Epithelial cell of esophagus (primary cell): ENCODE results near the gene PCDH17.

Experiments used
- DNase-seq: peaks from one replicate; pipeline ENCODE4 v3.0.0; 2010; ENCODE audit warnings: low read depth
- H3K4me3 ChIP-seq: 2 replicates; pipeline ENCODE4 v1.5.1; 2011; ENCODE audit warnings: mild to moderate bottlenecking, low read length, control low read depth
- TF ChIP-seq, protein P1 (sequence below): IDR thresholded peaks from 2 replicates; pipeline ENCODE4 v1.5.1; 2011; ENCODE audit warnings: low read depth, mild to moderate bottlenecking, low read length, control low read depth, inconsistent platforms; ENCODE audit not compliant: insufficient read depth; ENCODE audit errors: missing control alignments

Gene PCDH17

DNA sequence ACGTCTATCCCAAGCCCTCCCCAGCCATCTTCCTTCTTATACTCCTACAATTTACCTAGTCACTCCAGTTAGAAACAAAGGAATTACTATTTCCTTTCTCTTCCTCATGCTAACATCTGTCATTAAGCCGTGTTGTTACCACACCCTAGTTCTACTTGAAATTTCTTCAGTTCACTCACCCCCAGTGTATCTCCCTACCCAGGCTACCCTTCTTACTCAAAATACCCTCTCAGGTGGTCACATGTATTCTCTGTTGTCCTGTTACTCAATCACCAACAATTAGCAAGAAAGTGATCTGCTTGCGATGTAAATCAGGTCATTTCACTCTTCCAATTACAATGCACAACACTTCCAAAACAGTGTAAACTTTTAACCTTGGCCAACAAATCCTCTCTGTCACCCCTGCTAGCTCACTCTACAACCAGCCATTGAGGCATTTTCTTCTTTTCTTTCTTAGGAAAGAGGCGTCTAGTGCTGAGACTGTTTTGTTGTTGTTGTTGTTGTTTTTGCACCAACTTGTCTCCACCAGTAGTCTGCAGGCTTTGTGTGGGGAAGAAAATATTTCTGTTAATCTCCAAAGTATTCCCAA lies 50.7 kb downstream of the PCDH17 start:
- no peak for DNase-seq
- TF ChIP-seq, protein P1, sequence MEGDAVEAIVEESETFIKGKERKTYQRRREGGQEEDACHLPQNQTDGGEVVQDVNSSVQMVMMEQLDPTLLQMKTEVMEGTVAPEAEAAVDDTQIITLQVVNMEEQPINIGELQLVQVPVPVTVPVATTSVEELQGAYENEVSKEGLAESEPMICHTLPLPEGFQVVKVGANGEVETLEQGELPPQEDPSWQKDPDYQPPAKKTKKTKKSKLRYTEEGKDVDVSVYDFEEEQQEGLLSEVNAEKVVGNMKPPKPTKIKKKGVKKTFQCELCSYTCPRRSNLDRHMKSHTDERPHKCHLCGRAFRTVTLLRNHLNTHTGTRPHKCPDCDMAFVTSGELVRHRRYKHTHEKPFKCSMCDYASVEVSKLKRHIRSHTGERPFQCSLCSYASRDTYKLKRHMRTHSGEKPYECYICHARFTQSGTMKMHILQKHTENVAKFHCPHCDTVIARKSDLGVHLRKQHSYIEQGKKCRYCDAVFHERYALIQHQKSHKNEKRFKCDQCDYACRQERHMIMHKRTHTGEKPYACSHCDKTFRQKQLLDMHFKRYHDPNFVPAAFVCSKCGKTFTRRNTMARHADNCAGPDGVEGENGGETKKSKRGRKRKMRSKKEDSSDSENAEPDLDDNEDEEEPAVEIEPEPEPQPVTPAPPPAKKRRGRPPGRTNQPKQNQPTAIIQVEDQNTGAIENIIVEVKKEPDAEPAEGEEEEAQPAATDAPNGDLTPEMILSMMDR, result no peak

DNA sequence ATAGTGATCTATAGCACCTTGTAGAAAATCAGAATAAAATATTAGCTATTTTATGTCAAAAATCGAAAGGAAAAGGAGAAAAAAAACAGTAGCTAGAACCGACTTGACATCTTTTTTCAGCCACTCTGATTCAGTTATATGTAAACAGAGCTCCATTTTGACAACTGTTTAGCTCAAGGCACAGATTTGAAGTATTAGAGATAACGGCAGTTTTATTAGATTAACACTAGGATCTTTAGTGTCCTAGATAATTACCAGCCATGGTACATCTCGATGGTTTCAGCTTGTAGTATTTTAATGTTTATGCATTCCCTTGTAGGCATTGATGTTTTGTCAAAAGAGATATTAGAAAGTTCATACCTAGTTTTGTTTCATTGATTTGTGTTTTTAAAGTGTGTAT lies 67.3 kb downstream of the PCDH17 start:
- no peak for DNase-seq
- no peak overlapping the region for H3K4me3 ChIP-seq

More for the DNA sequence above, 50.7 kb downstream of the PCDH17 start:
- H3K4me3 ChIP-seq, result no peak overlapping the region

DNA sequence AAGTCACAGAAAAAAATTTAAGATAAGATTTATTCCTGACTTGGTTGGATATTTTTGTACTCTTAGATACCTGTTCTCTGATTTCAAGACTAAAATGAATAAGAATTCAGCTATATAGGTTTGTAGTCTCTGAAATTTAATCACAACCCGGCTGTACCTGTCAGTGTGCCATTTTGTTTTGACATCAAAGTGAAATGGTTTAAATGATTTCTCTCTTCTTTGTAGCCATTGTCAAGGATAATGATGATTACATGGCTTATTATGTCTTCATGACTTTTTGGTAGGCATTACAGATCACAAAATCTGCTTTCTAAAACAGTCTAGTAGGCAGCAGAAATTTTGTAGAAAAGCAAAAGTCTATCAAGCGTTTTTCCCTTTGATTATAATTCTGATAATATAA lies 72.5 kb downstream of the PCDH17 start:
- no peak overlapping the region for H3K4me3 ChIP-seq
- DNase-seq, result no peak
- TF ChIP-seq, protein P1, result no peak

More for the DNA sequence above, 67.3 kb downstream of the PCDH17 start:
- TF ChIP-seq, protein P1, result no peak

DNA sequence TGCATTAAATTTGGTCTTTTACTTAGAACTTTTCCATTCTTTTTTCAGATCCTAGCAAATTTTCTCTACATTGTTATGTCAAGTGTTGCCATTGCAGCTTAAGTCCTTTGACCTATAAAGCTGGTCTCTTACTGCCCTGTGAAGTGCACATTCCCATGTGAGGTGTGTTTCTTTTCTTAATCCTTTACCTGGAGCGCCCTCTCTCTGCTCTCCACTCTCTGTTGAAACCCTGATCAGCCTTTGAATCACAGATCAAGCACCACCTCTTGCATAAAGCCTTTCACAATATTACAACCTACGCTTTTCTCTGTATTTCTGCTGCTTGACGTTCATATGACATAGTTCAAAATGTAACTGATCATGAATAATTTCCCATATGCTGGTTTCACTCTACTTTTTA lies 84.8 kb downstream of the PCDH17 start:
- TF ChIP-seq, protein P1, result peak; percentile 16
- H3K4me3 ChIP-seq, result no peak overlapping the region
- DNase-seq, result peak; percentile 18

DNA sequence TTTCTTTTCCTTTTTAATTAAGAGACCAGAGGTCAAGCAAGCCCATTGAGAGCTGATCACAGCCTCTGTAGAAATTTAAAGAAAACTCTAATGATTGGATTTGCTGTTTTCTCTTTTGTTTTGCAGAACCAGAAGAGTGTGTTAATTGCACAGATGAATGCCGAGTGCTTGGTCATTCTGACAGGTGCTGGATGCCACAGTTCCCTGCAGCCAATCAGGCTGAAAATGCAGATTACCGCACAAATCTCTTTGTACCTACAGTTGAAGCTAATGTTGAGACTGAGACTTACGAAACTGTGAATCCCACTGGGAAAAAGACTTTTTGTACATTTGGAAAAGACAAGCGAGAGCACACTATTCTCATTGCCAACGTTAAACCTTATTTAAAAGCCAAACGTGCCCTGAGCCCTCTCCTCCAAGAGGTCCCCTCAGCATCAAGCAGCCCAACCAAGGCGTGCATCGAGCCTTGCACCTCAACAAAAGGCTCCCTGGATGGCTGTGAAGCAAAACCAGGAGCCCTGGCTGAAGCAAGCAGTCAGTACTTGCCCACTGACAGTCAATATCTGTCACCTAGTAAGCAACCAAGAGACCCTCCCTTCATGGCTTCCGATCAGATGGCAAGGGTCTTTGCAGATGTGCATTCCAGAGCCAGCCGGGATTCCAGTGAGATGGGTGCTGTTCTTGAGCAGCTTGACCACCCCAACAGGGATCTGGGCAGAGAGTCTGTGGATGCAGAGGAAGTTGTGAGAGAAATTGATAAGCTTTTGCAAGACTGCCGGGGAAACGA lies 93.1 kb downstream of the PCDH17 start:
- no peak overlapping the region for H3K4me3 ChIP-seq
- DNase-seq, result no peak
- TF ChIP-seq, protein P1, result no peak

DNA sequence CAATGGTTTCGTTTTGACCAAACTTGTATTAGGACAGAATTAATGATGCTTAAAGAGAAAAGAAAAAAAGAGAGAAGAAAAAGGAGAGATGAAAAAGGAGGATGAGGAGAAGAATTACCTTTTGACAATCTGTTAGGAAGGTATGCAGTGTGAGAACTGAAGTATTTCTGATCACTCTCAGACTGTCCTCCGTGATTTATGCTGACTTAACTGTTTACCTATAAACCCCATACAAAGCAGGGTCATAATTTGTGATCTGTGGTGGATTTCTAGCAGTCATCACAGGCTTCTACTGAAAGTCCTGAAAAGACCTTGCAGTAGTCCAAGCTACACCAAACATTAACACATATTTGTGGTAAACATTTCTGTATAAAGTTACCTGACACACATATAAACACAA lies 93.9 kb downstream of the PCDH17 start:
- TF ChIP-seq, protein P1, result no peak
- no peak overlapping the region for H3K4me3 ChIP-seq
- DNase-seq, result no peak
